ENCODE results near the gene FN3KRP. TPM values are rescaled to one million over a fixed set of nuclear protein-coding genes. Genes with fewer than 3 reads are reported as not detected.
"Not testable (repeated sequence)": the region's sequence is repeated elsewhere in the genome, so short reads cannot be mapped to it uniquely, and the experiment has no call there.

The FN3KRP gene
- total RNA-seq, 2 donors from 2014 or later = 9.8 to 15.6 TPM

- H3K4me3 ChIP-seq = no peak overlapping the region
- H3K9me3 ChIP-seq = peaks cover 4% of the 10 kb centered on the region
- ATAC-seq (ENCODE audit: insufficient number of reproducible peaks, low FRiP score, low read depth) = no peak
- TF ChIP-seq, protein P1, sequence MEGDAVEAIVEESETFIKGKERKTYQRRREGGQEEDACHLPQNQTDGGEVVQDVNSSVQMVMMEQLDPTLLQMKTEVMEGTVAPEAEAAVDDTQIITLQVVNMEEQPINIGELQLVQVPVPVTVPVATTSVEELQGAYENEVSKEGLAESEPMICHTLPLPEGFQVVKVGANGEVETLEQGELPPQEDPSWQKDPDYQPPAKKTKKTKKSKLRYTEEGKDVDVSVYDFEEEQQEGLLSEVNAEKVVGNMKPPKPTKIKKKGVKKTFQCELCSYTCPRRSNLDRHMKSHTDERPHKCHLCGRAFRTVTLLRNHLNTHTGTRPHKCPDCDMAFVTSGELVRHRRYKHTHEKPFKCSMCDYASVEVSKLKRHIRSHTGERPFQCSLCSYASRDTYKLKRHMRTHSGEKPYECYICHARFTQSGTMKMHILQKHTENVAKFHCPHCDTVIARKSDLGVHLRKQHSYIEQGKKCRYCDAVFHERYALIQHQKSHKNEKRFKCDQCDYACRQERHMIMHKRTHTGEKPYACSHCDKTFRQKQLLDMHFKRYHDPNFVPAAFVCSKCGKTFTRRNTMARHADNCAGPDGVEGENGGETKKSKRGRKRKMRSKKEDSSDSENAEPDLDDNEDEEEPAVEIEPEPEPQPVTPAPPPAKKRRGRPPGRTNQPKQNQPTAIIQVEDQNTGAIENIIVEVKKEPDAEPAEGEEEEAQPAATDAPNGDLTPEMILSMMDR (IDR thresholded peaks at IDR 0.05) = no peak
- peaks cover 0 to 19% of the 10 kb centered on the region in 2 donors for H3K4me1 ChIP-seq (ENCODE audit: control insufficient read depth in 1 of 2, low read depth in 2 of 2)
- no peaks in the 10 kb centered on the region for H3K27me3 ChIP-seq (replicated peaks; ENCODE audit: insufficient read depth)
- no peak for DNase-seq (ENCODE audit: low spot score)
- H3K27ac ChIP-seq = no peak overlapping the region
- peaks cover 18% of the 10 kb centered on the region for H3K36me3 ChIP-seq
Measured at GRCh38 chr17:82736511-82737185, 20.1 kb downstream of the FN3KRP start.

- H3K36me3 ChIP-seq = peaks cover 27% of the 10 kb centered on the region
- TF ChIP-seq, protein P1 (IDR thresholded peaks at IDR 0.05) = no peak
- H3K9me3 ChIP-seq = peaks cover 4% of the 10 kb centered on the region
- no peak overlapping the region for H3K27ac ChIP-seq
- peaks cover 0 to 19% of the 10 kb centered on the region in 2 donors for H3K4me1 ChIP-seq (ENCODE audit: control insufficient read depth in 1 of 2, low read depth in 2 of 2)
- no peak overlapping the region for H3K4me3 ChIP-seq
- no peak for DNase-seq (ENCODE audit: low spot score)
- H3K27me3 ChIP-seq (replicated peaks; ENCODE audit: insufficient read depth) = no peaks in the 10 kb centered on the region
- ATAC-seq (ENCODE audit: insufficient number of reproducible peaks, low FRiP score, low read depth) = no peak
Measured at GRCh38 chr17:82737967-82738877, 21.7 kb downstream of the FN3KRP start.

GRCh38 chr17:82740906-82741759 lies 24.6 kb downstream of the FN3KRP start:
- Histone ChIP-seq H3K27me3 (replicated peaks; ENCODE audit: insufficient read depth) (no peaks in the 10 kb centered on the region), H3K9me3 (peaks cover 4% of the 10 kb centered on the region), H3K4me3 (no peak overlapping the region), H3K4me1 (ENCODE audit: control insufficient read depth in 1 of 2, low read depth in 2 of 2) (peaks cover 0 to 7% of the 10 kb centered on the region in 2 donors), H3K36me3 (peaks cover 37% of the 10 kb centered on the region), H3K27ac (no peak overlapping the region)
- TF ChIP-seq, protein P1 (IDR thresholded peaks at IDR 0.05) = no peak
- DNase-seq (ENCODE audit: low spot score) (no peak), ATAC-seq (ENCODE audit: insufficient number of reproducible peaks, low FRiP score, low read depth) (no peak)

- ATAC-seq (ENCODE audit: insufficient number of reproducible peaks, low FRiP score, low read depth) (no peak), DNase-seq (ENCODE audit: low spot score) (no peak)
- Histone ChIP-seq H3K36me3 (peaks cover 37% of the 10 kb centered on the region), H3K4me1 (ENCODE audit: control insufficient read depth in 1 of 2, low read depth in 2 of 2) (no peaks in the 10 kb centered on the region), H3K9me3 (peaks cover 4% of the 10 kb centered on the region), H3K27ac (no peak overlapping the region), H3K27me3 (replicated peaks; ENCODE audit: insufficient read depth) (no peaks in the 10 kb centered on the region), H3K4me3 (no peak overlapping the region)
- TF ChIP-seq, protein P1 (IDR thresholded peaks at IDR 0.05) = no peak
Measured at GRCh38 chr17:82743344-82744219, 27.1 kb downstream of the FN3KRP start.

- DNase-seq (ENCODE audit: low spot score); H3K27me3 ChIP-seq (replicated peaks; ENCODE audit: insufficient read depth); H3K27ac ChIP-seq; H3K4me3 ChIP-seq; ATAC-seq (ENCODE audit: insufficient number of reproducible peaks, low FRiP score, low read depth); H3K4me1 ChIP-seq (ENCODE audit: control insufficient read depth in 1 of 2, low read depth in 2 of 2); H3K9me3 ChIP-seq: not testable (repeated sequence)
- peaks cover 37% of the 10 kb centered on the region for H3K36me3 ChIP-seq
Measured at GRCh38 chr17:82744736-82745135, 28.2 kb downstream of the FN3KRP start.
